Fibroblast of lung (primary cell): ENCODE data around the gene SPEG. TPM values are rescaled to one million over a fixed set of nuclear protein-coding genes. Genes with fewer than 3 reads are reported as not detected.
A peak's percentile ranks its signal among the peaks of the same experiment; 100 is the strongest.

ENCODE experiments used
- DNase-seq, 2 donors: peaks; one replicate each; pipeline versions ENCODE4 v3.0.0 to v3.0.0-alpha.2; 2010; ENCODE audit warnings: low read depth in 2 of 2
- H2AFZ ChIP-seq: 2 replicates; pipeline ENCODE4 v1.5.1; 2012; ENCODE audit warnings: low read length, control low read depth, inconsistent platforms
- H3K27ac ChIP-seq: 2 replicates; pipeline ENCODE4 v1.5.1; 2011; ENCODE audit warnings: low read length, control low read depth; ENCODE audit not compliant: insufficient read depth
- H3K27me3 ChIP-seq: 2 replicates; pipeline ENCODE4 v1.5.1; 2011; ENCODE audit warnings: mild to moderate bottlenecking, low read length; ENCODE audit not compliant: control insufficient read depth, insufficient read depth
- H3K36me3 ChIP-seq: 2 replicates; pipeline ENCODE4 v1.5.1; 2011; ENCODE audit warnings: low read length; ENCODE audit not compliant: control insufficient read depth, insufficient read depth
- H3K4me1 ChIP-seq: 2 replicates; pipeline ENCODE4 v1.5.1; 2011; ENCODE audit warnings: low read length; ENCODE audit not compliant: control insufficient read depth, insufficient read depth; ENCODE audit errors: extremely low read depth
- H3K4me2 ChIP-seq: 2 replicates; pipeline ENCODE4 v1.5.1; 2011; ENCODE audit warnings: low read length, control low read depth; ENCODE audit not compliant: insufficient read depth; ENCODE audit errors: extremely low read depth
- H3K4me3 ChIP-seq, 4 experiments: fragments of 200-600 bp in 1 of 4; sonication (generic) in 1 of 4; replicated peaks in 1 of 4; 2 replicates each; pipeline ENCODE4 v1.5.1; 2011 to 2016; ENCODE audit warnings: low read length in 4 of 4, low read depth in 3 of 4, mild to moderate bottlenecking in 3 of 4, control low read depth in 2 of 4, inconsistent platforms in 1 of 4, mixed read lengths in 1 of 4; ENCODE audit not compliant: insufficient read depth in 1 of 4; ENCODE audit errors: control extremely low read depth in 1 of 4
- H3K79me2 ChIP-seq: 2 replicates; pipeline ENCODE4 v1.5.1; 2012; ENCODE audit warnings: mild to moderate bottlenecking, low read length, inconsistent platforms; ENCODE audit not compliant: control insufficient read depth, insufficient read depth
- H3K9ac ChIP-seq: 2 replicates; pipeline ENCODE4 v1.5.1; 2011; ENCODE audit warnings: mild to moderate bottlenecking, low read length, control low read depth; ENCODE audit not compliant: insufficient read depth
- H3K9me3 ChIP-seq: 2 replicates; pipeline ENCODE4 v1.5.1; 2012; ENCODE audit warnings: low read depth, low read length; ENCODE audit not compliant: control insufficient read depth, insufficient read depth
- H4K20me1 ChIP-seq: 2 replicates; pipeline ENCODE4 v1.5.1; 2011; ENCODE audit warnings: low read length; ENCODE audit not compliant: control insufficient read depth, insufficient read depth; ENCODE audit errors: extremely low read depth
- CTCF ChIP-seq, 2 donors: IDR thresholded peaks in 1 of 2; conservative IDR thresholded peaks in 1 of 2; 1 replicate in 1 of 2; 2 replicates in 1 of 2; pipeline ENCODE4 v1.5.1; 2011 to 2012; ENCODE audit warnings: low read length in 2 of 2, control low read depth in 1 of 2, inconsistent platforms in 1 of 2, low read depth in 1 of 2, mild to moderate bottlenecking in 1 of 2
- EZH2 ChIP-seq: IDR thresholded peaks from 2 replicates; pipeline ENCODE4 v1.5.1; 2012; ENCODE audit warnings: low read length, control low read depth, mild to moderate bottlenecking; ENCODE audit errors: missing control alignments
- polyA plus RNA-seq, 2 donors: library from polyadenylated mRNA; depleted of rRNA in 1 of 2; stranded (reverse) in 1 of 2; unstranded in 1 of 2; fragments of >200 nt; gene quantifications; 2 replicates each; pipeline ENCODE4 v1.2.1, GENCODE V29; 2011 to 2012; ENCODE audit warnings: missing spikeins in 1 of 2
- total RNA-seq: library from RNA; depleted of rRNA; stranded (reverse); fragments of >200 nt; gene quantifications from 2 replicates; pipeline ENCODE4 v1.2.1, GENCODE V29; 2014

Gene SPEG
- total and polyA plus RNA-seq, 2 donors (not counting 1 experiment from before 2014, with no cell fraction given): 9.5 to 20.1 TPM

GRCh38 chr2:219458996-219459395 is 24.4 kb downstream of the SPEG start:
- Histone ChIP-seq H3K9me3 (no peaks in the 10 kb centered on the region), H3K79me2 (no peaks in the 10 kb centered on the region), H4K20me1 (no peaks in the 10 kb centered on the region), H3K4me1 (peaks cover 10% of the 10 kb centered on the region), H3K4me2 (no peak overlapping the region), H2AFZ (no peak overlapping the region), H3K27ac (no peak overlapping the region), H3K9ac (no peak overlapping the region), H3K4me3 (no peak overlapping the region), H3K36me3 (no peaks in the 10 kb centered on the region), H3K27me3 (no peaks in the 10 kb centered on the region)
- TF ChIP-seq EZH2 (no peak), CTCF (conservative IDR thresholded peaks at IDR 0.05 in 1 of 2, IDR thresholded peaks at IDR 0.05 in 1 of 2; ENCODE audit: low read depth in 1 of 2, low read length in 2 of 2) (no peak)
- DNase-seq: no peak

GRCh38 chr2:219459460-219460311 is 25.0 kb downstream of the SPEG start:
- no peak overlapping the region for H3K9ac ChIP-seq
- no peak overlapping the region for H3K27ac ChIP-seq
- DNase-seq: peak; percentile 62

More at GRCh38 chr2:219459460-219460311, 25.0 kb downstream of the SPEG start:
- peaks cover 10% of the 10 kb centered on the region for H3K4me1 ChIP-seq
- peak; percentile 84 to 98 for TF ChIP-seq CTCF (conservative IDR thresholded peaks at IDR 0.05 in 1 of 2, IDR thresholded peaks at IDR 0.05 in 1 of 2; ENCODE audit: low read depth in 1 of 2, low read length in 2 of 2)
- TF ChIP-seq EZH2: no peak
- H4K20me1 ChIP-seq: no peaks in the 10 kb centered on the region
- no peak overlapping the region for H2AFZ ChIP-seq
- H3K4me3 ChIP-seq: no peak overlapping the region
- H3K27me3 ChIP-seq: no peaks in the 10 kb centered on the region
- no peak overlapping the region for H3K4me2 ChIP-seq
- H3K9me3 ChIP-seq: no peaks in the 10 kb centered on the region
- no peaks in the 10 kb centered on the region for H3K79me2 ChIP-seq
- no peaks in the 10 kb centered on the region for H3K36me3 ChIP-seq
